Stimulated activated CD8-positive, alpha-beta memory T cell treated with anti-CD3 and anti-CD28 coated beads, Interleukin-2, amount 100 ng/mL, for 1 hour (primary cell): Measurements from ENCODE around the gene ARMS2.

Experiments
- DNase-seq, 2 donors: peaks; one replicate each; pipeline ENCODE4 v3.0.0-alpha.2; 2020; ENCODE audit warnings: low read depth in 2 of 2

The ARMS2 gene

GRCh38 chr10:122454603-122455080, at the start of gene ARMS2:
Gene ARMS2 (plus strand): TSS chr10:122454653. CDS start chr10:122454728, 75 bp downstream.
- no peak for DNase-seq

GRCh38 chr10:122407375-122408125, 46.9 kb upstream of the ARMS2 start:
- DNase-seq = peak; percentile 8 to 16

GRCh38 chr10:122413327-122413726, 41.1 kb upstream of the ARMS2 start:
- DNase-seq = no peak

GRCh38 chr10:122417667-122418066, 36.8 kb upstream of the ARMS2 start:
- DNase-seq = no peak

DNA sequence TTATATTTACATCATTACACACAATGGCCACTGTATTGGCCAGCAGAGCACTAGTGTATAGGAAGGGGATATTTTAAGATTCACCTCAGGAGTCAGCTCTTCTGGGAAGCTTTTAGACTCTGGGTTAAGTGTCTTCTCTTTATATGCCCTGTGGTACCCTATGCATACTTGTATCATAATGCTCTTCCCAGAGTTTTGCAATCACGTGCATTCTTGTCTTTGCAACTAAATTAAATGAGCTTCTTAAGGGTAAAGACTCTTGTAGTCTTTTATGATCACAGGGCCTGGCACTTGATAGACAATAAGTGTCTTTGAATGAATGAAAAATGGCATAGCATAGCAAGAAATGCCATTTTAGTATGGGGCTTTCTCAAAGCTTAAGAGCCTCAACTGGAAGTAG, 35.4 kb upstream of the ARMS2 start:
- DNase-seq = no peak

GRCh38 chr10:122419876-122420623, 34.4 kb upstream of the ARMS2 start:
- no peak for DNase-seq

- no peak for DNase-seq
Observed at GRCh38 chr10:122420624-122421007, 33.8 kb upstream of the ARMS2 start.

DNA sequence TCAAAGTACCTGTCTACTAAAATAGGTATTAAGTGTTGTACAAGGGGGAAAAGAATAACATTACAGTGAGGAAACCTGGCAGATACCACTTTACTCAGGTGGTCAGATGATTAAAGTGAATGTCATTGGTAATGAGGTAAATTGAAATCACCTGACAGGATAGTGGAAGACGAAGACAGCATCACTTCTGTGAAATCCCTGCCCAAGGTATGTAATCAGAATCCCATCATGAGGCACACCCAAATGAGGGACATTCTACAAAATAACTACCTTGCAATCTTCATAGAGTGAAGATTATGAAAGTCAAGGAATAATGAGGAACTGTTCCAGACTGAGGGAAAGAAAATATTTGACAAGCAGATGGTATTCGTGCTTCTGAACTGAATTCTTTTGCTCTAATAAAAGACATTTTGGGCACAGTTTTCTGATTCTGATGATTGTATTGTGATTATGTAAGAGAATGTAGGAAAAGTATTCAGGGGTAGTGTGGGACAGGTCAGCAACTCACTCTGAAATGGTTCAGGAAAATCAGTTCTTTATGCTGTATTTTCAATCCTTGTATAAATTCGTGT, 33.3 kb upstream of the ARMS2 start:
- no peak for DNase-seq

DNA sequence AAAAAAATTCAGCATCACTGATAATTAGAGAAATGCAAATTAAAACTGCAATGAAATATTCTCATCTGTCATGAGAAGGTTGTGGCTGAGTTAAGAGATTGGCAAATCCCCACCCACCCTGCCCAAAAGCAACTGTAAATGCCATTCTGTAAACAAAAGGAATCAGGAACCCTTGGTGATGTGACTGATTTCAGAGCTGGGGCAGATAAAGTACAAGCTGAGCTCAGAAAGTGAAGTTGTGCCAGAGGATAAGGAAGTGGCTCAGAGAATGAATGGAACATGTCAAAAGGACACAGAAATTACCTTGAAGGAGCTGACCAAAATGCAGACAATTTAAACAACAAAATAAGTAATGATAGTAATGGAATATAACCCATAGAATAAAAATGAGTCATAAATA, 32.7 kb upstream of the ARMS2 start:
- no peak for DNase-seq

DNA sequence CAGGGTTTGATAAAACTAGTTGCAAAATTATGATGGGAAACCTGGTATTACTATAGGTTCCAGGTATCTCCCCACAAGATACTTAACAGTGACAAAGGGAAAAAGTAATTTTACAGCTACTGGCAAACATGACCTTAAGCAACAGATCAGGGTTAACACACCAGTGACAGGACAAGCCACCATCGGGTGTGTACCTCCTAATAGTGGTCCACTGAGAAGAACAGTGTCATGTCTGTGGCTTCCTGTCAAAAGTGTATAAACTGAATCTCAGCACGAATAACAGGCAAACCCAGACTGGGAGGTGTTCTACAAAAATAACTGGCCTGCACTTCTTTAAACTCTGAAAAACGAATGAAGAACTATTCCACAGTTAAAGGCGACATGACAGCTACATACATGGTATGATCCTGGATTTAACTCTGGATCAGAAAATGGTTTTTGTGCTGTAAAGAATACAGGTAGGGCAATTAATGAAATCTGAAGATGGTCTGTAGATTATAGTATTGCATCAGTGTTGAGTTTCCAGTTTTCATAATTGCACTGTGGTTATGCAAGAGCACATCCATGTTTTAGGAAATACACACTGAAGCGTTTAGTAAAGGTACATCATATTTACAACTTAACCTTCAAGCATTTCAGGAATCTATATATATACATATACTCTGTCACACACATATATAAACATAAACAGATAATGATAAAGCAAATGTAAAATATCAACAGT, 32.0 kb upstream of the ARMS2 start:
- peak in 1 of 2 donors; percentile 9 for DNase-seq

DNA sequence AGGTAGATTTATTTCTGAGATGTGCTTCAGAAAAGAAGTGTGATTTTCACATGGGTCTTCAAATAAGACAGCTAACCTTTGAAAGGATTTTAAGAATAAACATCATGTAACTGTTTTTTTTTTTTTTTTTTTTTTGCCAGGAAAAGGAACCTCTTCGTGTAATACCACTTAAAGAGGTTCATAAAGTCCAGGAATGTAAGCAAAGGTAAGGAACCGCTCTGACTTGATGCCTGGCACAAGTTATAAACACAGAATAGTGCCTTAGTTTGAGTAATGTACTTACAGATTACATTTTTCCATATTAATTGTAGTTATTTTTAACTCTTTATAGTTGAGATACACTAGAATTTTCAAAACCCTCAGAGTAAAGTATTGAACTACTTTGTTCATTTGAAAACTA, 30.4 kb upstream of the ARMS2 start:
- DNase-seq = no peak

DNA sequence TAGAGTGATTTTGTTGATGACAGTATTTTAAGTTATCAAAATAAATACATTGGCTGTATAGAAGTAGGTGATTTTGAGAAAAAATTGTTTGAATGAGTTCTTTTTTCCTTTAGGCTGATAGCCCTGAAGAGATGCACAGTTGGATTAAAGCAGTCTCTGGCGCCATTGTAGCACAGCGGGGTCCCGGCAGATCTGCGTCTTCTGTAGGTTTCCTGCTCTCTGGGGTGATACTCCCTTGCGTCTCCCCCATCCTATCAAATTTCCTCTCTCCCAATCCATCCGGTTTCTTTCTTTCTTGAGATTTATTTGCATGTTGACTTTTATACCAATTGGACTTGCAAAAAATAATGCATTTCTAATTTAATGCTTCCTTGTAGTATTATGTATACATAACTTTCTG, 27.6 kb upstream of the ARMS2 start:
- no peak for DNase-seq

DNA sequence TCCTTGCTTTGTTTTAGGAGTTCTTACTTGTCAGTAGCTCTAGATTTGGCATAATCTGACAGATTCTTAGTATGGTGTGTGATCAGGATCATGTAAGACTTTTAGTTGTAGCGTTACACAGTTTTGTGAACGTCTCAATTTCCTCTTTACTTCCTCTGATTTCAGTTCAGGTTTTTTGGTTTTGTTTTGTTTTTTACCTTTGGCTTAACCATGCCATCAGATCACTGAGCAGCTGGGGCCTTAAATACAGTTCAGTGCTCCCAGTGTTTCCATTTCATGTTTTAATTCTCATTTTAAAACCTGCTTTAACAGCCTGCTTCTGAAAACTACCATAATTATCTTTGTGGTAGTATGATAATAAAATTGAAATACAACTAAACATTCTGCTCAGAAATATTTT, 27.2 kb upstream of the ARMS2 start:
- DNase-seq = no peak

GRCh38 chr10:122435212-122435827, 19.1 kb upstream of the ARMS2 start:
- no peak for DNase-seq

DNA sequence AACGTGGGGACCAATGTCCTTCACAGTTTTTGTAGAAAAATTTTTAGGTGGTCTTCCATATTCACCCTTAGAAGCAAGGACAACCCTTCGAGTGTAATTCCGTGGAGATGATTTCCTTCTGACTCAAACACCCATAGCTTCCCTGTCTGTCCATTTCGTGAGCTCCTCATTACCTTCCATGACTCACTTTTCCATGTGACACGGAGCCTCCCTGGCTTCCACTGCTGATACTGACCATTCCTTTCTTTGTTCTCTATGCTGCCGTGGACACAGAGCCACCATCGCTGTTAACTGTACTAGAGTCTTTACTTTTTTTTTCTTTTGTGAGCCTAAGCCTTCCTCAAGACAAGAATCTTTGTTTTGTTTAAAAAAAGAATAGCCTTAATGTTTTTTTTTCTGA, 12.5 kb upstream of the ARMS2 start:
- no peak for DNase-seq

DNA sequence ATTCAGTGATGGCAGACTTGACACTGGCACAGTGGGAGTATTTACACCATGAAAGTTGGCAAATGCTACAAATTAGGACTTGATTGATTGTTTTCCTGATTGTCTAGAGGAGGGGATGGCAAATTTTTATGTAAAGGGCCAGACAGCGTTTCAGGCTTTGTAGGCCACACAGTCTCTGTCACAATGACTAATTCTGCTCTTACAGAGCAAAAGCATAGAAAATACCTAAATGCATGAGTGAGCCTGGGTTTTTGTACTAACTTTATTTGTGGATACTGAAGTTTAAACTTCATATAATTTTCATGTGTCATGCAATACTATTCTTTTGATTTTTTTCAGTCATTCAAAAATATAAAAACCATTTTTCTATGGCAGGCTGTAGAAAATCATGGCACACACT, 9.0 kb upstream of the ARMS2 start:
- no peak for DNase-seq

DNA sequence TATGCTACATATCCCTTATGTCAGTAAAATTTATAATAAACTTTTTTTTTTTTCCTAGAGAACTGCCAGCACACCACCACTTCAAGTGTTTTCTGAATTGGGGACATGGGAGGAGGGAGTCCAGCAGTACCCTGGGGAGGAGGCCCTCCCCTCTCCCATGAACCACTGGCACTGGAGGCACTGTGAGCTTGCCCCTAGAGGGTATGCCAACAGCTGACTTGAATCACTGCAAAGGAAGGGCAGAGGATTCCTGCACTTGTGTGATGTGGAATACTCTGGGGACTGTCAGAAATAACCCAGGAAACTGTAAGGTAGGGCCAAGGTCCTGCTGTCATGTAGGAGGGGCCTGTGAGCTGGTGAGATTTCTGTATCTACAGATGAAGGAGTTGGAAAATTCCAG, 8.5 kb upstream of the ARMS2 start:
- no peak for DNase-seq

DNA sequence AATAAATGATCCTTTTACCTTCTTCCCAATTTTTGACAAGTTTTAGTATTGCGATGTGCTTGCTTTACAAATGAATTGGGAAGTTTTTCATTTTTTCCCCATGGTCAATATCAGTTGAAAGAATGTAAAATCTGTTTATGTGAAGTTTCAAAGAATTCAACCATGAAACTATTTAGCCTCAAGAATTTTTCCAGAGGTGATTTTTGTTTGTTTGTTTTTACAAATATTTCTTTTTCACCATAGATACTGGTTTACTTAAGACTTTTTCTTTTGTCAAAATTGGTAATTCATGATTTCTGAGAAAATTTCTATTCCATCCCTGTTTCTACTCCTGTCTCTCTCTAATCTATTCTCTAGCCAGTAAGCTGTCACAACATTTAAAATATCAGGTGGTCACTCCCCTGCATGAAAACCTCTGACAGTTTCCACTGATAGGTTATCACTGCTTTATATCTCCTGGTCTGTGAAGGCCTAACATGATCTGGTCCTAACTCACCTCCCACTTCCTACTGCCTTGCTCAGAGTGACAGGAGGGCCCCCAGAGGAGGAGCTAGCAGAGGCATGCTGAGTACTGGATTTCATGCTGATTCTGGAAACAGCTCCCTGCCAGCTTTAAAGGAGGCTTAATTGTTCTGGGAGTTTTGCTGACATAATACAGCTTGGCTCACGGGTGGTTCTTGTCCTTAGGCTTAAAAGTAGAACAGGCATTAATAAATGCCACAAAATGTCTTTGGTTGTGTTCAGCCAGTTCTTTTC, 7.6 kb upstream of the ARMS2 start:
- no peak for DNase-seq

GRCh38 chr10:122448600-122448999, 5.9 kb upstream of the ARMS2 start:
- no peak for DNase-seq

DNA sequence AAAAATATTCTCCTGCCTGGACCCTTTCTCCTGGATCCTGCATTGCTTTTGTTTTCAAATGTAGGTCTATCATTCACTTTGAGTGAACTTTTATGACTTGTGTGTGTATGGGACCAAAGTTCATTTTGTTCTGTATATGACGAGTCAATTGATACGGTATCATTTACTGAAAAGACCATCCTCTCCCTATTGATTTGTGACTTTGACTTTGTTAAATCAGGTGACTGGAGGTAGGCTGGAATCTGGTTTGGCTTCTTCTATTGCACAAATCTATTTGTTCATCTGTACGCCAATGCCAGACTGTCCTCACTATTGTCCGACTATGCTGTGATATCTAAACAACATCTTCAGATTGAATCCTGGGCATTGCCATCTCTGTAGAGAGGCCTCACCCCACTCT, 5.3 kb upstream of the ARMS2 start:
- DNase-seq = no peak

DNA sequence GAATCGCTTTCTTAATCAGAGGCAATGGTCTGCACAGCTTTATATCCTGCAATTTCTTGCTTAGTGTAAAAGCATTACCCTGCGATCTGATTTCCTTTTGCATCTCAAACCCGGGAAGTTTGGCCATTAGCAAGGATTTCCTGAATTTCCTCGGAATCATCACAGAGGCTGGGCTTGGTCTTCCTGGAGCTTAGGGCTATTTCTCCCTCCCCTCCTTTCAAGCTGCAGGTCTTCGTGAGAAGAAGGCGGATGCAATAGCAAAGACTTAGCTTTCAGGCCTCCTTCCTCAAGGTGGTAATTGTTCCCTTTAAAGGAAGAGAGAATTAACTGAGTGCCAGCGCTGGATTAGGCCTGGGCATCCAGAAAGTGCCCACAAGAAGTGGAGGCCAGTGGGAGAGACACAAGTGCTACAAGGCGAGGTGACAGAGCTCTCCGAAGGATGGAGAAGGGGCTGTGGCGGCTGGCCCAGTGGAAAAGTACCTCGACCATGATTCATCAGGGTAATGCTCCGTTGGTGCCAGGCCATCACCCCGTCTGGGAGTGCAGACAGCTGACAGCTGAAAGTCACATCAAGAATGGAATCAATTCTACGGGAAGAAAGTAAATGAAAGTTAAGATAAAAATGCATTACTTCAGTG, 4.0 kb upstream of the ARMS2 start:
- DNase-seq = no peak
